HCT116 (cell line): ENCODE data around the gene CNKSR1. TPM values are rescaled to one million over a fixed set of nuclear protein-coding genes. Genes with fewer than 3 reads are reported as not detected.

Experiments used
- ATAC-seq: fragments of 200-7000 bp; cut with Tn5 transposase; 2 replicates; pipeline ENCODE4 v1.9.1; 2020; ENCODE audit warnings: mild to moderate bottlenecking, moderate library complexity
- BruUV-seq: library from RNA; stranded (reverse); fragments of 400-500 nt; replicated peaks from 2 replicates; lab custom pipeline; 2021; lab: Mats Ljungman, UMichigan
- CTCF ChIA-PET: fragments of 300-600 bp; sonication (Branson Sonifier 250); formaldehyde crosslinking; loops from one replicate; lab custom pipeline; 2021; ENCODE audit warnings: antibody characterized with exemption; lab: Charles Lee
- POLR2A ChIA-PET: fragments of 300-600, 350-600 bp; sonication (Branson Sonifier 250); formaldehyde crosslinking; loops from one replicate; lab custom pipeline; 2021; ENCODE audit warnings: antibody characterized with exemption; lab: Charles Lee
- RAD21 ChIA-PET, 2 experiments: fragments of 300-600 bp; sonication (Branson Sonifier 250); formaldehyde crosslinking; loops; one replicate each; lab custom pipeline; 2023; ENCODE audit warnings: low total read pairs in 2 of 2; ENCODE audit not compliant: uncharacterized antibody in 2 of 2, unreplicated experiment in 2 of 2, low non-redundant PET in 1 of 2; lab: Charles Lee
- DNase-seq: peaks from one replicate; pipeline ENCODE4 v3.0.0-alpha.2; 2010; ENCODE audit warnings: low read depth, low spot score
- H2AFZ ChIP-seq: fragments of 200-600 bp; shearing (Covaris generic), sonication (generic); 2 replicates; pipeline ENCODE4 v1.6.1; 2017; ENCODE audit warnings: low read depth, mixed run types, mixed read lengths, antibody characterized with exemption, low read length; ENCODE audit not compliant: poor library complexity, severe bottlenecking
- H3K27ac ChIP-seq: 2 replicates; pipeline ENCODE4 v1.5.1; 2012; ENCODE audit warnings: low read depth, low read length
- H3K27me3 ChIP-seq: fragments of 200-600 bp; sonication (generic); 2 replicates; pipeline ENCODE4 v1.6.1; 2016; ENCODE audit warnings: mixed run types, low read length, mixed read lengths; ENCODE audit not compliant: insufficient read depth
- H3K36me3 ChIP-seq, 2 experiments: fragments of 200-500 bp in 1 of 2; fragments of 200-600 bp in 1 of 2; sonication (Bioruptor generic) in 1 of 2; sonication (generic) in 1 of 2; 2 replicates each; pipeline versions ENCODE4 v1.5.1 to v1.6.1; 2014 to 2016; ENCODE audit warnings: low read length in 2 of 2, inconsistent platforms in 1 of 2, mixed read lengths in 1 of 2, mixed run types in 1 of 2; ENCODE audit not compliant: insufficient read depth in 2 of 2, control insufficient read depth in 1 of 2
- H3K4me1 ChIP-seq, 2 experiments: fragments of 200-600 bp in 1 of 2; sonication (generic) in 1 of 2; 2 replicates each; pipeline versions ENCODE4 v1.5.1 to v1.6.1; 2012 to 2017; ENCODE audit warnings: low read length in 2 of 2, inconsistent platforms in 1 of 2, mild to moderate bottlenecking in 1 of 2, mixed read lengths in 1 of 2, mixed run types in 1 of 2, moderate library complexity in 1 of 2; ENCODE audit not compliant: insufficient read depth in 2 of 2, control insufficient read depth in 1 of 2
- H3K4me2 ChIP-seq: fragments of 200-600 bp; sonication (generic); 2 replicates; pipeline ENCODE4 v1.6.1; 2017; ENCODE audit warnings: mixed run types, low read length, mixed read lengths
- H3K4me3 ChIP-seq, 2 experiments: fragments of 200-600 bp in 1 of 2; sonication (generic) in 1 of 2; replicated peaks in 1 of 2; 2 replicates each; pipeline ENCODE4 v1.5.1; 2011 to 2016; ENCODE audit warnings: low read length in 2 of 2, control low read depth in 1 of 2, low read depth in 1 of 2, mild to moderate bottlenecking in 1 of 2, mixed read lengths in 1 of 2, mixed run types in 1 of 2
- H3K79me2 ChIP-seq: fragments of 200-600 bp; sonication (generic); 2 replicates; pipeline ENCODE4 v1.6.1; 2017; ENCODE audit warnings: mild to moderate bottlenecking, mixed run types, low read length, moderate library complexity, mixed read lengths; ENCODE audit not compliant: insufficient read depth
- H3K9ac ChIP-seq: fragments of 200-600 bp; sonication (generic); 2 replicates; pipeline ENCODE4 v1.6.1; 2016; ENCODE audit warnings: low read length, mixed read lengths
- H3K9me2 ChIP-seq: fragments of 200-600 bp; sonication (generic), shearing (Covaris generic); 2 replicates; pipeline ENCODE4 v1.6.1; 2017; ENCODE audit warnings: mixed run types, mild to moderate bottlenecking, moderate library complexity; ENCODE audit not compliant: insufficient read depth
- H3K9me3 ChIP-seq, 2 experiments: fragments of 200-500 bp in 1 of 2; fragments of 200-600 bp in 1 of 2; sonication (Bioruptor generic) in 1 of 2; sonication (generic) in 1 of 2; 2 replicates each; pipeline ENCODE4 v1.6.1; 2014 to 2017; ENCODE audit warnings: low read length in 2 of 2, mixed read lengths in 2 of 2, inconsistent platforms in 1 of 2, low read depth in 1 of 2, mild to moderate bottlenecking in 1 of 2, mixed run types in 1 of 2, moderate library complexity in 1 of 2; ENCODE audit not compliant: control insufficient read depth in 1 of 2, insufficient read depth in 1 of 2
- H4K20me1 ChIP-seq: fragments of 200-600 bp; sonication (generic), shearing (Covaris generic); 2 replicates; pipeline ENCODE4 v1.6.1; 2017; ENCODE audit warnings: mixed run types, mild to moderate bottlenecking, moderate library complexity; ENCODE audit not compliant: insufficient read depth
- CBX3 ChIP-seq: IDR thresholded peaks from 2 replicates; pipeline ENCODE4 v1.6.1; 2012; ENCODE audit warnings: low read depth
- CEBPB ChIP-seq: IDR thresholded peaks from 2 replicates; pipeline ENCODE4 v1.6.1; 2012; ENCODE audit warnings: low read depth
- EGR1 ChIP-seq: IDR thresholded peaks from 2 replicates; pipeline ENCODE4 v1.6.1; 2012; ENCODE audit warnings: low read depth
- ELF1 ChIP-seq: IDR thresholded peaks from 2 replicates; pipeline ENCODE4 v1.6.1; 2012; ENCODE audit warnings: low read depth, borderline replicate concordance
- EZH2 ChIP-seq: fragments of 200-600 bp; sonication (generic); IDR thresholded peaks from 2 replicates; pipeline ENCODE4 v1.6.1; 2017; ENCODE audit warnings: antibody characterized with exemption, mixed run types
- EZH2phosphoT487 ChIP-seq: fragments of 200-600 bp; IDR thresholded peaks from 2 replicates; pipeline ENCODE4 v1.6.1; 2018; ENCODE audit warnings: antibody characterized with exemption, borderline replicate concordance
- FOSL1 ChIP-seq: IDR thresholded peaks from 2 replicates; pipeline ENCODE4 v1.6.1; 2012; ENCODE audit warnings: low read depth
- JUND ChIP-seq: IDR thresholded peaks from 2 replicates; pipeline ENCODE4 v1.6.1; 2012
- MAX ChIP-seq: IDR thresholded peaks from 2 replicates; pipeline ENCODE4 v1.6.1; 2012
- POLR2A ChIP-seq: IDR thresholded peaks from 2 replicates; pipeline ENCODE4 v1.7.0; 2011; ENCODE audit warnings: borderline replicate concordance; ENCODE audit not compliant: insufficient read depth, insufficient read length; ENCODE audit errors: extremely low read depth
- POLR2AphosphoS5 ChIP-seq: IDR thresholded peaks from 2 replicates; pipeline ENCODE4 v1.6.1; 2011; ENCODE audit warnings: mild to moderate bottlenecking, low read depth, low read length, moderate library complexity
- REST ChIP-seq: IDR thresholded peaks from 2 replicates; pipeline ENCODE4 v1.6.1; 2012; ENCODE audit warnings: low read depth
- SIN3A ChIP-seq: IDR thresholded peaks from 2 replicates; pipeline ENCODE4 v1.6.1; 2012; ENCODE audit warnings: low read depth
- SP1 ChIP-seq: IDR thresholded peaks from 2 replicates; pipeline ENCODE4 v1.6.1; 2012; ENCODE audit warnings: low read depth
- SRF ChIP-seq: IDR thresholded peaks from 2 replicates; pipeline ENCODE4 v1.6.1; 2012; ENCODE audit warnings: low read depth
- TCF7L2 ChIP-seq: IDR thresholded peaks from 2 replicates; pipeline ENCODE4 v1.7.0; 2011; ENCODE audit warnings: borderline replicate concordance, inconsistent platforms; ENCODE audit not compliant: insufficient read depth, insufficient read length; ENCODE audit errors: extremely low read depth
- YY1 ChIP-seq: IDR thresholded peaks from 2 replicates; pipeline ENCODE4 v1.6.1; 2011; ENCODE audit warnings: low read length, low read depth, moderate library complexity, mild to moderate bottlenecking; ENCODE audit not compliant: insufficient replicate concordance; ENCODE audit errors: extremely low read depth
- ZBTB33 ChIP-seq: IDR thresholded peaks from 2 replicates; pipeline ENCODE4 v1.6.1; 2011; ENCODE audit warnings: mild to moderate bottlenecking, low read length, moderate library complexity; ENCODE audit not compliant: insufficient replicate concordance; ENCODE audit errors: extremely low read depth
- ZFX ChIP-seq: fragments of 450-650 bp; IDR thresholded peaks from 2 replicates; pipeline ENCODE4 v1.6.1; 2017
- ZNF274 ChIP-seq: fragments of 200-500 bp; sonication (Bioruptor generic); IDR thresholded peaks from 2 replicates; pipeline ENCODE4 v1.6.1; 2014; ENCODE audit warnings: mild to moderate bottlenecking, low read depth, low read length, inconsistent platforms
- intact Hi-C: fragments of 100-400 bp; cut with micrococcal nuclease; formaldehyde crosslinking; loops from 2 replicates; pipeline ENCODE4 v1.10.0; 2022
- total RNA-seq: library from RNA; stranded (reverse); gene quantifications from one replicate; pipeline ENCODE4 v1.2.1, GENCODE V29; 2021; ENCODE audit not compliant: unreplicated experiment

CNKSR1 gene
- total RNA-seq, 1 experiment from 2014 or later = 26.6 TPM

GRCh38 chr1:26215246-26215645 is 38.0 kb downstream of the CNKSR1 start:
- ATAC-seq (no peak), DNase-seq (no peak)
- intact Hi-C loops = no loop called here
- ChIA-PET CTCF (interaction anchor here (1.1 kb wide), 1 partner anchor 19 kb away, joined by 3 read pairs; the partner anchor contains the start of gene CEP85), POLR2A (no interaction called here), RAD21 (no interaction called here)
- no peak overlapping the region for H2AFZ ChIP-seq
- H3K9me2 ChIP-seq = no peaks in the 10 kb centered on the region
- H3K4me2 ChIP-seq = no peak overlapping the region
- H3K9me3 ChIP-seq = no peaks in the 10 kb centered on the region
- no peak overlapping the region for H3K27ac ChIP-seq
- TF ChIP-seq TCF7L2 = no peak
- TF ChIP-seq EGR1 = no peak
- TF ChIP-seq REST = no peak
- no peak for TF ChIP-seq EZH2
- TF ChIP-seq JUND = no peak
- no peak for TF ChIP-seq ZBTB33
- TF ChIP-seq SP1 = no peak
- no peak for TF ChIP-seq FOSL1
- no peak for TF ChIP-seq SRF
- TF ChIP-seq POLR2A = no peak
- no peak for TF ChIP-seq ZNF274
- TF ChIP-seq ZFX = no peak
- TF ChIP-seq CBX3 = no peak
- no peak for TF ChIP-seq POLR2AphosphoS5
- no peak for TF ChIP-seq MAX
- no peak for TF ChIP-seq CEBPB
- TF ChIP-seq SIN3A = no peak
- TF ChIP-seq EZH2phosphoT487 = no peak
- no peak for TF ChIP-seq YY1
- no peak for TF ChIP-seq ELF1
- TF ChIP-seq, all 23 proteins: peak for 0
- Histone ChIP-seq H3K4me1 (peaks cover under 1 to 3% of the 10 kb centered on the region in 2 experiments; a peak in 2 of 4 replicates), H3K79me2 (no peaks in the 10 kb centered on the region), H3K4me3 (no peak overlapping the region), H4K20me1 (no peaks in the 10 kb centered on the region), H3K36me3 (no peaks in the 10 kb centered on the region), H3K9ac (no peak overlapping the region), H3K27me3 (no peaks in the 10 kb centered on the region)
- no TSS peak for BruUV-seq
